H9 (cell line): Measurements from ENCODE around the gene CLPTM1L. TPM values are rescaled to one million over a fixed set of nuclear protein-coding genes. Genes with fewer than 3 reads are reported as not detected.
A peak's percentile ranks its signal among the peaks of the same experiment; 100 is the strongest.

ENCODE experiments used
- DNase-seq: peaks from one replicate; pipeline ENCODE4 v3.0.0-alpha.2; 2017
- H2AFZ ChIP-seq: one replicate; pipeline ENCODE4 v1.6.1; 2013; ENCODE audit warnings: mild to moderate bottlenecking, low read length, control low read depth, moderate library complexity
- H2AK5ac ChIP-seq: 2 replicates; pipeline ENCODE4 v1.6.1; 2013; ENCODE audit warnings: low read length, control low read depth, mixed read lengths; ENCODE audit not compliant: insufficient read length
- H2BK120ac ChIP-seq: one replicate; pipeline ENCODE4 v1.6.1; 2013; ENCODE audit warnings: low read depth, mild to moderate bottlenecking, low read length, control low read depth, inconsistent platforms; ENCODE audit not compliant: poor library complexity, severe bottlenecking
- H2BK12ac ChIP-seq: 2 replicates; pipeline ENCODE4 v1.6.1; 2013; ENCODE audit warnings: low read length, control low read depth, mixed read lengths, low read depth; ENCODE audit not compliant: insufficient read length
- H2BK15ac ChIP-seq: 2 replicates; pipeline ENCODE4 v1.6.1; 2013; ENCODE audit warnings: low read depth, low read length, control low read depth
- H2BK20ac ChIP-seq: one replicate; pipeline ENCODE4 v1.6.1; 2013; ENCODE audit warnings: low read depth, mild to moderate bottlenecking, low read length, control low read depth, inconsistent platforms; ENCODE audit not compliant: poor library complexity, severe bottlenecking
- H2BK5ac ChIP-seq: 2 replicates; pipeline ENCODE4 v1.6.1; 2013; ENCODE audit warnings: low read length, control low read depth, mixed read lengths; ENCODE audit not compliant: insufficient read length
- H3K14ac ChIP-seq: 2 replicates; pipeline ENCODE4 v1.6.1; 2013; ENCODE audit warnings: low read length, control low read depth; ENCODE audit not compliant: insufficient read depth
- H3K18ac ChIP-seq: 2 replicates; pipeline ENCODE4 v1.6.1; 2013; ENCODE audit warnings: low read depth, mild to moderate bottlenecking, mixed read lengths, low read length, control low read depth; ENCODE audit not compliant: insufficient read length
- H3K23ac ChIP-seq: 2 replicates; pipeline ENCODE4 v1.6.1; 2013; ENCODE audit warnings: low read length, control low read depth, mixed read lengths, low read depth; ENCODE audit not compliant: insufficient read length
- H3K23me2 ChIP-seq: 2 replicates; pipeline ENCODE4 v1.6.1; 2013; ENCODE audit warnings: low read depth, mild to moderate bottlenecking, mixed read lengths, low read length, control low read depth; ENCODE audit not compliant: insufficient read length, poor library complexity, severe bottlenecking
- H3K27ac ChIP-seq: 2 replicates; pipeline ENCODE4 v1.5.1; 2013; ENCODE audit warnings: low read length, control low read depth, mixed read lengths, low read depth; ENCODE audit not compliant: insufficient read length
- H3K27me3 ChIP-seq: 2 replicates; pipeline ENCODE4 v1.6.1; 2013; ENCODE audit warnings: low read length, control low read depth, inconsistent platforms; ENCODE audit not compliant: insufficient read depth
- H3K4ac ChIP-seq: 2 replicates; pipeline ENCODE4 v1.6.1; 2013; ENCODE audit warnings: low read depth, mild to moderate bottlenecking, control low read depth, inconsistent platforms, low read length, moderate library complexity
- H3K4me1 ChIP-seq: 2 replicates; pipeline ENCODE4 v1.6.1; 2013; ENCODE audit warnings: low read length, control low read depth, inconsistent platforms; ENCODE audit not compliant: insufficient read depth
- H3K4me2 ChIP-seq: 2 replicates; pipeline ENCODE4 v1.6.1; 2013; ENCODE audit warnings: low read length, control low read depth, mixed read lengths; ENCODE audit not compliant: insufficient read length, insufficient read depth
- H3K56ac ChIP-seq: 2 replicates; pipeline ENCODE4 v1.6.1; 2013; ENCODE audit warnings: low read depth, mild to moderate bottlenecking, mixed read lengths, low read length, control low read depth; ENCODE audit not compliant: insufficient read length
- H3K79me1 ChIP-seq: 2 replicates; pipeline ENCODE4 v1.6.1; 2013; ENCODE audit warnings: low read depth, mild to moderate bottlenecking, moderate library complexity, low read length, control low read depth, inconsistent platforms; ENCODE audit not compliant: insufficient read depth, poor library complexity, severe bottlenecking
- H3K79me2 ChIP-seq: 2 replicates; pipeline ENCODE4 v1.6.1; 2013; ENCODE audit warnings: low read length, control low read depth, inconsistent platforms; ENCODE audit not compliant: insufficient read depth
- H3K9ac ChIP-seq: 2 replicates; pipeline ENCODE4 v1.6.1; 2013; ENCODE audit warnings: low read length, control low read depth, mixed read lengths; ENCODE audit not compliant: insufficient read length; ENCODE audit errors: extremely low read depth
- H3K9me3 ChIP-seq: one replicate; pipeline ENCODE4 v1.6.1; 2013; ENCODE audit warnings: low read depth, low read length, inconsistent platforms; ENCODE audit not compliant: control insufficient read depth
- H3T11ph ChIP-seq: one replicate; pipeline ENCODE4 v1.6.1; 2013; ENCODE audit warnings: mild to moderate bottlenecking, low read length, control low read depth, inconsistent platforms
- H4K20me1 ChIP-seq: one replicate; pipeline ENCODE4 v1.6.1; 2013; ENCODE audit not compliant: control insufficient read depth, insufficient read length, insufficient read depth
- H4K5ac ChIP-seq: 2 replicates; pipeline ENCODE4 v1.6.1; 2013; ENCODE audit warnings: low read depth, mild to moderate bottlenecking, mixed read lengths, low read length, control low read depth; ENCODE audit not compliant: insufficient read length
- H4K8ac ChIP-seq: replicated peaks from 2 replicates; pipeline ENCODE4 v1.6.1; 2013; ENCODE audit warnings: low read length, control low read depth, mixed read lengths, low read depth; ENCODE audit not compliant: insufficient read length
- H4K91ac ChIP-seq: 2 replicates; pipeline ENCODE4 v1.6.1; 2013; ENCODE audit warnings: low read depth, mild to moderate bottlenecking, moderate library complexity, mixed read lengths, low read length, control low read depth; ENCODE audit not compliant: insufficient read length
- H3K27ac Mint-ChIP-seq, 3 experiments: 2 replicates in 2 of 3; 3 replicates in 1 of 3; pipeline ENCODE4 v1.8.0; 2020 to 2021; ENCODE audit warnings: mixed read lengths in 3 of 3, mild to moderate bottlenecking in 1 of 3, moderate library complexity in 1 of 3
- H3K27me3 Mint-ChIP-seq: 2 replicates; pipeline ENCODE4 v1.8.0; 2021; ENCODE audit warnings: low read depth, mild to moderate bottlenecking, moderate library complexity, mixed read lengths
- H3K36me3 Mint-ChIP-seq, 3 experiments: 2 replicates in 2 of 3; 3 replicates in 1 of 3; pipeline ENCODE4 v1.8.0; 2020 to 2021; ENCODE audit warnings: low read depth in 3 of 3, mixed read lengths in 3 of 3; ENCODE audit not compliant: insufficient read depth in 1 of 3
- H3K4me1 Mint-ChIP-seq, 2 experiments: 2 replicates each; pipeline ENCODE4 v1.8.0; 2020; ENCODE audit warnings: mixed read lengths in 2 of 2
- H3K4me3 Mint-ChIP-seq, 2 experiments: 2 replicates in 1 of 2; 3 replicates in 1 of 2; pipeline ENCODE4 v1.8.0; 2020 to 2021; ENCODE audit warnings: mild to moderate bottlenecking in 2 of 2, mixed read lengths in 2 of 2, moderate library complexity in 1 of 2
- H3K9me3 Mint-ChIP-seq, 2 experiments: 2 replicates in 1 of 2; 3 replicates in 1 of 2; pipeline ENCODE4 v1.8.0; 2020; ENCODE audit warnings: mild to moderate bottlenecking in 2 of 2, mixed read lengths in 2 of 2, moderate library complexity in 1 of 2
- WGBS: extraction: QIAGEN DNeasy Blood & Tissue Kit; methylation state at CpG from one replicate; pipeline ENCODE4 v1.1.7; 2013; ENCODE audit warnings: missing lambda C conversion rate, low lambda C conversion rate, mixed read lengths; ENCODE audit not compliant: insufficient read length; ENCODE audit errors: extremely low coverage; 5-methylcytosine and 5-hydroxymethylcytosine counted together
- total RNA-seq: library from RNA; stranded (reverse); gene quantifications from 2 replicates; pipeline ENCODE4 v1.2.1, GENCODE V29; 2021
- TF ChIP-seq, protein P1 (sequence below): fragments of 200-600 bp; sonication (generic); conservative IDR thresholded peaks from 3 replicates; pipeline ENCODE4 v1.8.0; 2021; ENCODE audit warnings: antibody characterized with exemption, mild to moderate bottlenecking

CLPTM1L gene
- total RNA-seq, 1 experiment from 2014 or later: 108 TPM

DNA sequence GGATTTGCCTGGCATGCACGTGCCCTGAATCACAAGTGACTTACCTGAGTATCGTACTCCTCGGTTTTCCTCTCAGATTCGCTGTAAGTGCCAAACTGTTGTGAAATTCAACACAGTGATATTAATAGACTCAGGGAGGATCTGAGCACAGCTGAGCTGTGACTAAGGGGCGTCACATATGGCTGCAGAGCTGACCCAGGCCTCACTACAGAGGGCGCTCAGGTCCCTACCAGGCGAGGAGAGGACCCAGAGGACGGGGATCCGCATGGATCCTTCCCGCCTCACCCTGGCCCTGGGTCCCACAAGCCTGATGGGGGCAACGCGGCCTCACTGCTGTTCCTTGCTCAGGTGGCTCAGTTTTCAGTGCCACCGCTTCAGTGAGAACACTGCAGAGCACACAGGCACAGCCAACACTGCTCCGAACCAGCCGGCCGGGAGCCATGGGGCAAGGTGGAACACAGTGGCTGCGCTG, 20.1 kb downstream of the CLPTM1L start:
- no peak overlapping the region for H3K4ac ChIP-seq
- Mint-ChIP-seq H3K4me3 (no peak overlapping the region), H3K27ac (no peak overlapping the region), H3K9me3 (no peaks in the 10 kb centered on the region; a peak in 2 of 5 replicates), H3K36me3 (peaks cover 43 to 79% (median 62%) of the 10 kb centered on the region in 3 experiments), H3K27me3 (no peaks in the 10 kb centered on the region), H3K4me1 (peaks cover 5% of the 10 kb centered on the region in 2 experiments; a peak in 2 of 4 replicates)
- no CpG with 5 or more reads among the region's 17 CpGs for WGBS
- H3T11ph ChIP-seq: no peak overlapping the region
- no peak overlapping the region for H3K18ac ChIP-seq
- H3K4me2 ChIP-seq: no peak overlapping the region
- H2BK5ac ChIP-seq: no peak overlapping the region
- no peak overlapping the region for H2AK5ac ChIP-seq
- H3K27ac ChIP-seq: no peak overlapping the region
- no peak overlapping the region for H4K8ac ChIP-seq
- H3K9ac ChIP-seq: no peak overlapping the region
- H2BK20ac ChIP-seq: no peak overlapping the region
- DNase-seq: peak; percentile 31
- no peaks in the 10 kb centered on the region for H4K20me1 ChIP-seq
- no peak overlapping the region; the same call in 1 of the 2 replicates for H3K14ac ChIP-seq
- H3K23me2 ChIP-seq: no peaks in the 10 kb centered on the region
- H3K23ac ChIP-seq: no peak overlapping the region
- TF ChIP-seq, protein P1, sequence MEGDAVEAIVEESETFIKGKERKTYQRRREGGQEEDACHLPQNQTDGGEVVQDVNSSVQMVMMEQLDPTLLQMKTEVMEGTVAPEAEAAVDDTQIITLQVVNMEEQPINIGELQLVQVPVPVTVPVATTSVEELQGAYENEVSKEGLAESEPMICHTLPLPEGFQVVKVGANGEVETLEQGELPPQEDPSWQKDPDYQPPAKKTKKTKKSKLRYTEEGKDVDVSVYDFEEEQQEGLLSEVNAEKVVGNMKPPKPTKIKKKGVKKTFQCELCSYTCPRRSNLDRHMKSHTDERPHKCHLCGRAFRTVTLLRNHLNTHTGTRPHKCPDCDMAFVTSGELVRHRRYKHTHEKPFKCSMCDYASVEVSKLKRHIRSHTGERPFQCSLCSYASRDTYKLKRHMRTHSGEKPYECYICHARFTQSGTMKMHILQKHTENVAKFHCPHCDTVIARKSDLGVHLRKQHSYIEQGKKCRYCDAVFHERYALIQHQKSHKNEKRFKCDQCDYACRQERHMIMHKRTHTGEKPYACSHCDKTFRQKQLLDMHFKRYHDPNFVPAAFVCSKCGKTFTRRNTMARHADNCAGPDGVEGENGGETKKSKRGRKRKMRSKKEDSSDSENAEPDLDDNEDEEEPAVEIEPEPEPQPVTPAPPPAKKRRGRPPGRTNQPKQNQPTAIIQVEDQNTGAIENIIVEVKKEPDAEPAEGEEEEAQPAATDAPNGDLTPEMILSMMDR: peak; percentile 18; the same call in 1 of the 3 replicates
- no peaks in the 10 kb centered on the region for H3K4me1 ChIP-seq
- H2BK12ac ChIP-seq: no peak overlapping the region
- no peaks in the 10 kb centered on the region for H3K79me1 ChIP-seq
- no peak overlapping the region for H2BK15ac ChIP-seq
- no peak overlapping the region for H2BK120ac ChIP-seq
- no peak overlapping the region for H4K91ac ChIP-seq
- no peaks in the 10 kb centered on the region for H3K9me3 ChIP-seq
- H3K27me3 ChIP-seq: no peaks in the 10 kb centered on the region
- H3K79me2 ChIP-seq: no peaks in the 10 kb centered on the region
- H4K5ac ChIP-seq: no peak overlapping the region
- no peak overlapping the region for H2AFZ ChIP-seq
- no peak overlapping the region for H3K56ac ChIP-seq
